Measurements from ENCODE around the gene FNBP1.

- no peak for TF ChIP-seq CTCF (IDR thresholded peaks at IDR 0.05)
- no peak for TF ChIP-seq POLR2AphosphoS5 (IDR thresholded peaks at IDR 0.05; ENCODE audit: insufficient read depth in 1 of 2, low read depth in 1 of 2)
Observed at GRCh38 chr9:130029223-130029973, 13.6 kb downstream of the FNBP1 start.

Measured in vagina (tissue), 2 donors.